BE2C (cell line): ENCODE data around the gene RXRA.

Experiments
- DNase-seq: peaks from one replicate; pipeline ENCODE4 v3.0.0-alpha.2; 2020
- H3K27me3 ChIP-seq: fragments of 250-450 bp; sonication (Bioruptor Pico); 2 replicates; pipeline ENCODE4 v1.5.1; 2020; ENCODE audit warnings: mild to moderate bottlenecking
- H3K36me3 ChIP-seq: fragments of 250-450 bp; sonication (Bioruptor Pico); 2 replicates; pipeline ENCODE4 v1.5.1; 2020; ENCODE audit warnings: mild to moderate bottlenecking
- H3K4me1 ChIP-seq: fragments of 250-450 bp; sonication (Bioruptor Pico); 2 replicates; pipeline ENCODE4 v1.5.1; 2020
- H3K4me3 ChIP-seq: 2 replicates; pipeline ENCODE4 v1.5.1; 2011; ENCODE audit warnings: low read depth, low read length
- H3K9me3 ChIP-seq: fragments of 250-450 bp; sonication (Bioruptor Pico); 2 replicates; pipeline ENCODE4 v1.5.1; 2020
- CTCF ChIP-seq: IDR thresholded peaks from 2 replicates; pipeline ENCODE4 v1.5.1; 2012; ENCODE audit warnings: mild to moderate bottlenecking, low read depth, low read length

RXRA gene

GRCh38 chr9:134313470-134313869 lies 12.8 kb upstream of the RXRA start:
- no peaks in the 10 kb centered on the region for H3K36me3 ChIP-seq
- TF ChIP-seq CTCF, result no peak
- H3K4me3 ChIP-seq, result no peak overlapping the region
- no peak for DNase-seq
- H3K27me3 ChIP-seq, result no peaks in the 10 kb centered on the region
- no peaks in the 10 kb centered on the region for H3K9me3 ChIP-seq
- H3K4me1 ChIP-seq, result peaks cover 11% of the 10 kb centered on the region

GRCh38 chr9:134314039-134314949 lies 12.0 kb upstream of the RXRA start:
- H3K9me3 ChIP-seq, result no peaks in the 10 kb centered on the region
- no peaks in the 10 kb centered on the region for H3K36me3 ChIP-seq
- TF ChIP-seq CTCF, result no peak
- H3K4me1 ChIP-seq, result peaks cover 11% of the 10 kb centered on the region
- no peak overlapping the region for H3K4me3 ChIP-seq
- H3K27me3 ChIP-seq, result no peaks in the 10 kb centered on the region
- DNase-seq, result no peak

GRCh38 chr9:134314950-134315715 lies 11.1 kb upstream of the RXRA start:
- Histone ChIP-seq H3K4me3 (no peak overlapping the region), H3K9me3 (no peaks in the 10 kb centered on the region), H3K36me3 (no peaks in the 10 kb centered on the region), H3K4me1 (peaks cover 11% of the 10 kb centered on the region), H3K27me3 (no peaks in the 10 kb centered on the region)
- DNase-seq, result no peak
- no peak for TF ChIP-seq CTCF

GRCh38 chr9:134315716-134316448 lies 10.4 kb upstream of the RXRA start:
- no peak overlapping the region for H3K4me3 ChIP-seq
- no peaks in the 10 kb centered on the region for H3K27me3 ChIP-seq
- H3K4me1 ChIP-seq, result peaks cover 15% of the 10 kb centered on the region
- no peaks in the 10 kb centered on the region for H3K36me3 ChIP-seq
- no peaks in the 10 kb centered on the region for H3K9me3 ChIP-seq
- DNase-seq, result no peak
- no peak for TF ChIP-seq CTCF

- no peak for TF ChIP-seq CTCF
- Histone ChIP-seq H3K9me3 (no peaks in the 10 kb centered on the region), H3K36me3 (no peaks in the 10 kb centered on the region), H3K4me1 (peaks cover 23% of the 10 kb centered on the region), H3K4me3 (no peak overlapping the region), H3K27me3 (no peaks in the 10 kb centered on the region)
- DNase-seq, result peak; percentile 62
These were observed 9.7 kb upstream of the RXRA start for GRCh38 chr9:134316449-134317160.
